HG02943 (cell line): ENCODE measurements around the gene DPYD.
A peak's percentile ranks its signal among the peaks of the same experiment; 100 is the strongest.

Source experiments
- ATAC-seq: cut with Tn5 transposase; IDR thresholded peaks from one replicate; pipeline ENCODE4 v1.9.1; 2021; ENCODE audit warnings: mild to moderate bottlenecking, low read depth, moderate library complexity; ENCODE audit not compliant: unreplicated experiment

The DPYD gene

DNA sequence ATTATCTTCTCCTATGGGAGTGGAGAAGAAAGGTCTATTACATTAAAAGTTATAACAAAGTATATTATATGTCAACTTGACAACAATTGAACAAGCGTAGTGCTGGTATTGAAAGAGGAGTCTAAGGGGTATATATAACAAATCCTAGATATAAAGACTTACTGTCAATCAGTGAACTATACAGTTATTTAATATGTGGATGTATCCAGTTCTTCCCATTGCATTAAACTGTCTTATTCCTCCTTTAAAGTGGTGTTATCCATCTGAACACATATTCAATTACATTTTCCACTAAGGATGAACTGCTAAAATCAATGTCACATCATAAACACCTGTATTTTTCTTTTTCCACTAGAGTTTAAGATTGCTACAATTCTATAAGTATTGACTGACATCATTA lies 438.8 kb downstream of the DPYD start:
- no peak for ATAC-seq

DNA sequence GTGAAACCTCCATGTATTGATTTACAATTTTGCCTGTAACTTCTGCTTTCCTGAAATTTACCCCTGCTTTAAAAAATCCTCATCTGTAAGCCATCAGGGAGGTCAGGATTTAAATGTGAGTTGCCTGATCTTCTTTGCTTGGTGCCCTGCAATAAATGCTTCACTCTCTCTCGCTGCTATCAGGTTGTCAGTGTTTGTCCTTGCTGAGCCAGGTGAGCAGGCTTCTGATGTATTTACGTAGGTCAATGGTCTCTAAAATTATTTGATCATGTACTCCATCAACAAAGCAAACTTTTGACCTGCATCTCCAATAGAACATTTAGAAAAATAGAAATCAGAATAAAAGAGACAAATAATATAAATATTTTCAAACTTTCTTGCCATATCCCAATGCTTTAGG lies 453.4 kb downstream of the DPYD start:
- no peak for ATAC-seq

DNA sequence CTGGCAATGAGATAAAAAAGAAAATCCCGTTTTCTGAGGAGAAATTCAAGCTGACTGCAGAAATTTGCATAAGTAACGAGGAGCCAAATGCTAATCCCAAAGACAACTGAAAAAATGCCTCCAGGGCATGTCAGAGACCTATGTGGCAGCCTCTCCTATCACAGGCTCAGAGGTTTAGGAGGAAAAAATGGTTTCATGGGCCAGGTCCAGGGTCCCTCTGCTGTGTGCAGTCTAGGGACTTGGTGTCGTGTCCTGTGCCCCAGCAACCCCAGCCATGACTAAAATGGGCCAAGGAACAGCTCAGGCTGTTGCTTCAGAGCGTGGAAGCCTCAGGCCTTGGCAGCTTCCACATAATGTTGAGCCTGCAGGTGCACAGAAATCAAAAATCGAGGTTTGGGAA lies 456.5 kb downstream of the DPYD start:
- no peak for ATAC-seq

GRCh38 chr1:97461782-97462181 lies 459.1 kb downstream of the DPYD start:
- ATAC-seq: peak; percentile 97

- ATAC-seq: no peak
Measured at GRCh38 chr1:97457446-97458089, 463.3 kb downstream of the DPYD start.

GRCh38 chr1:97451944-97452343 lies 468.9 kb downstream of the DPYD start:
- no peak for ATAC-seq

DNA sequence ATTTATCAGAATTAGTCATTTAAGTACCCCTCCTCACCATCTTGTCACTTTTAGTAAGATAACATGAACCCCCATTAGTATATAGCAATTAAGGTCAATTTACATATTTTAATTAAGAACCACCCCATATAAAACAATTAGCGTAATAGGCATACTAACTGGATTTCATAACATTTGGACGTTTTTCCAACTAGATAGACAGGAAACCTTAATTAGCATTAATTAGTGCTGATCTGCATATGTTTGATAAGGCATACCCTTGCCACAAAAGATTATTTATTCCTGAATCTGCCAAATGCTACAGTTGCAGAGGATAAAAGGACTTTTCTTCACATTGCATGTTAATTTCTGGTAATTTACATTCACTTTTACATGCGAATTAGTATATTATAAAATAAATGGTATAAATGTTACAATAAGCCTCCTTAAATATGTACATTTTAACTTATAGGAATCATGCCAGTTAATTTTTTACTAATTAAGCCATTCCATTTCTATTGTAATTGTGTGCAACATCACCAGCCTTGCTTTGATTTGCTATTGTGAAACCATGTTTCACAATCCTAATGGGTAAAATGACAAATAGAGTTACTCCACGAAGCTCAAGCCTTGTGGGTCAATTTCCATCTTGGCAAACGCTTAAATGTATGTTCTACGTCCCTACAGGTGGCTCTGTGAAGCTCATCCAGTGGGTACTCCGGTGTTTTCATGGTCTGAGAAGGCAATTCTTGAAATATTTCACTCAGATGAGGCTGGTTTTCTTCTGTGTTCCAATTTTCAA lies 469.6 kb downstream of the DPYD start:
- ATAC-seq: no peak

DNA sequence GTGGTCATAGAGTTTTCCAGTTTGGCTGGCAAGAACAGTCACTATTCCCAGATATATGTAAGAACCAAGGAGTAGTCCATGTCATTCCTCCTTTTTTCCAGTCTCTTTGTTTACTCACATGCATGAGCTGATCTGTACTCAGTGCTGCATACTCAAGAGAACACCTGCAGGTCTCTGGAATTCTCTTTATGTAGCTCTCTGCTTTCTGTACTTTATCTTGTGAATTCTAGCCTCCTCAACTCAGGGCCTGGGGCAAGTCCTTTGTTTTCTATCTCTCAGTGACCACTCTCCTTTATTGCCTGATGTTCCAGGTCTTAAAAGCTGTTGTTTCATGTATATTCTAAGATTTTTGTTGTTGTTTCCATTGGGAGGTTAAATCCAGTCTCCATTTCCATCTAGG lies 478.9 kb downstream of the DPYD start:
- no peak for ATAC-seq

DNA sequence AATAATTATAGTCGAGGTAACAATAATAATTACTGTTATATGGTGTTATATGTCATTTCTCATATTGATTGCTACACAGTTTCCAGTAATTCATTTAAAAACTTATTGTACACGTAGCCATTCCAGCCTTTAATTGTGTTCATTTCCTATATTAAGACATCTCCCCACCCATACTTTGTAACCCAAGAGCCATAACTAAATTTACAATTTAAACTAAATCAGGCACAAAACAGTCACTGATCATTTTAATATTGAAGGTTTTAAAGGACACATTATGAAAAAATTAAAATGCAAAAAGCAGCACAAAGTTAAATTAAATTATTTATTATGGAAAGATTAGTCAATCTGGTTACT lies 487.0 kb downstream of the DPYD start:
- ATAC-seq: no peak

- ATAC-seq: no peak
Measured at GRCh38 chr1:97433094-97433823, 487.6 kb downstream of the DPYD start.

DNA sequence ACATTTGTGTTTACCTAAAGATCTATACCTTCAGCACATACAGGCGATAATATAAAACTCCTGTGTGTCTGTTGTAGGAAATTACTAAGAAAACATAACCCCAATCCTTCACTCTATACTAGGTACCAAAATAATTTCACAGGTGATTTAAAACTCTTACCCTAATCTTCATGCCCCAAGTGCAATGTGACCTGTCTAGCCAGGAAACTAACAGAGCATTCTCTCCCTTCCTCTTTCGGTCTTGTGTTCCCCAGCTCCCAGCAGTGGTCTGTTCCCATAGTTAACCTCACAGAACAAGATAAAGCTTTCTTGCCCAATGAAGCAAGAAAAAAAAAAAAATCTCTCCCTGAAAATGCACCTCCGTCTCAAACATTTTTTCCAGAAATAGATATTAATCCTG lies 493.5 kb downstream of the DPYD start:
- ATAC-seq: no peak

GRCh38 chr1:97424209-97424608 lies 496.6 kb downstream of the DPYD start:
- ATAC-seq: no peak

DNA sequence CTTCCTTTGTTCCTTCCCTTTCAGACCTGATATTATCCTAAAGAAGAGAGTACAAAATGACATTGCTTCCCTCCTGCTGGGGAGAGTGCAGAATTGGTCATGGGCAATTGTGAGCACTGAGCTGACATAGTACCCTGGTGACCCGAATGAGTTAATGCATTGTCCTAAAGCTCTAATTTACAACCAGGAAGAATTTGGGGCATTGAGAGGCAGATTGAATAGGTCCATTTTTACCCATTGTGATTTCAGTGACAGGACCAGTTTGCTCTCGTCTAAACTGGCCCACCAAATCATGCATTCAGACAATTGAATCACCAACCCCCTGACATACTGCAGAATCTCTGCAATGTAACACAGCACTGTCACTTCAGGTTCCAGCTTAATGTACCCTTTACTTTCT lies 497.4 kb downstream of the DPYD start:
- ATAC-seq: no peak

- no peak for ATAC-seq
Measured at GRCh38 chr1:97417661-97418060, 503.2 kb downstream of the DPYD start.

DNA sequence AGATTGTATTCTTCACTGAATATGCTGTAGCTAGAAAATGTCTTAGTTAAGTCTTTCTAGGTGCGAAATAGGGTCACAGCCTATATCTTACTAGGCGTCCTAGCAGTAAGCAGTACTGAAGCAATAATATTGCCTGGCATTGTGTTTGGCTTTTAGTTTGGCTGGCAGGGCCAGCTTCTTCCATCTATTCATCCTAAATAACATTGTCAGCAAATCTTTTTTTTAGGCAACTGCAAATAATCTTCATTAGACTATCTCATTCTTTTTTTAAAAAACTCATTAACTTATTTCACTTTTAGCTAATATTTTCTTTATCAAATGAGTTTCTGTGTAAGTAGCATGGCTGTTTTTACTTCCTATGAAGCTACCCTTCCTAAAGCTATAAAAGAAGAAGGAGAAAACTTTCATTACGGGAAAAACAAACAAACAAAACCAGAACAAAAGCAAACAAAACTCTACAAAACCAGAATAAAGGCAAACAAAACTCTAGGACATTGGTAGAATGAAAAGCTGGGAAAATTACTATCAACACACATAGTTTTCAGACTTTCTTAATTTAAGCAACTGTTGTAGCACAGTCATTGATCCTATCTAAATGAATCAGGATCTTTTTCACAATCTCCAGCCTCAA lies 506.0 kb downstream of the DPYD start:
- no peak for ATAC-seq

DNA sequence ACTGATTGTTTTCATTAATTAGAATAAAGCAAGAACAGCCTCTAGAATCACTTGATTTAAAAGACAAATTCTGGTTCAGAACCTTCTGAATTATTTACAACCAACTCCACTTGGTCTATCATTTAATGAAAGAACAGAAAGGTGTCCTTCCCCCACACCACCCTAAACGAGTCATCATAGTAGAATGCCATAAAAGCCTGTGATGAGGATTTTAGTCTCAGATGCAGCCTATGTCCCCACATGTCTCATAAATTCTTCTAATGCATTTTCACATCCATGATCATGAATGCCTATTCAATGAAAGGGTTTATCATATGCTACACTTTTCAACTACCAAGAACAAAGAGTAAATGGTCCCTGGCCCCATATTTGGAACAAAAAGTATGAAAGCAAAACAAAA lies 508.1 kb downstream of the DPYD start:
- no peak for ATAC-seq

DNA sequence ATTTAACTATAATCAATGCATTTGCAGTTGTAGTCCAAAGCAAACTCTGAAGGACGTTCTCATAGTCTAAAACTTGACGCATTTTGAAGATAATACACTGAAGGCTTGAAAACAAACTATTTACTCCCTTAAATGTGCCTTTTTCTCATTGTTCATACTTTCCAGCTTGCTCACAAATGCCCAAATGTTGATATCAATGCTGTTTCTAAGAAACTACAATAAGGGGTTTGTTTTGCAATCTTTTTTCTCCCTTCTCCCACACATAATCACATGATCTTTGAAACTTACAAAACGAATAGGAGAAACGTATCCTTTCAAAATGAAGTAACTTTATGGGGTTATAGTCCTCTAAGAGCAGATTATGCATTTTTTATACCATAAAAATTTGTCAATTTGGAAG lies 508.7 kb downstream of the DPYD start:
- ATAC-seq: no peak

DNA sequence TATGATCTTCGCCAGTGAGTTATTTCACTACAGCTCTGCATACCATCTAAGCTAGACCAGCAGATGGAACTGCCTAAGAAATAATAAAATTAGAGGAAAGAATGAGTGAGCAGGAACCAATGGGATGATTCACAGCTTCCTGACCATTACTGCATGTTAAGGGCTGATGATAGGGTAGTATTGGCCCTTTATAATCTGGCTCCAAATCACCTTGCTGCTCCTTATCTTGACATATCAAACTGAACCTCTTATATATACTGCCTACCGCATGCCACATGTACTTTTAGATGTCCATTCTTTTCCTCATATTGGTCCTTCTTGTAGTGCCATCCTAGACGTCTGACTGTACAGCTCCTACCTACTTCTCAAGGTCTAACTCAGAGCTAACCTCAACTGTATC lies 524.4 kb downstream of the DPYD start:
- no peak for ATAC-seq

- no peak for ATAC-seq
Measured at GRCh38 chr1:97392701-97393100, 528.1 kb downstream of the DPYD start.

GRCh38 chr1:97385536-97386277 lies 535.1 kb downstream of the DPYD start:
- no peak for ATAC-seq
